ENCODE data around the gene ADCY7. TPM values are rescaled to one million over a fixed set of nuclear protein-coding genes. Genes with fewer than 3 reads are reported as not detected.
A peak's percentile ranks its signal among the peaks of the same experiment; 100 is the strongest.

Gene ADCY7
- total RNA-seq, 4 donors from 2014 or later: 12.7 to 23.5 (median 19.3) TPM

- peak; percentile 83 for ATAC-seq
- TF ChIP-seq POLR2A (IDR thresholded peaks at IDR 0.05) (no peak), POLR2AphosphoS5 (IDR thresholded peaks at IDR 0.05) (peak; percentile 48)
- Histone ChIP-seq H3K27ac (peak overlapping the region in 3 of 4 donors; percentile 31 to 61 (median 41)), H3K36me3 (no peaks in the 10 kb centered on the region), H3K4me1 (peaks cover 0 to 35% (median 7%) of the 10 kb centered on the region in 3 donors), H3K9me3 (no peaks in the 10 kb centered on the region), H3K27me3 (no peaks in the 10 kb centered on the region), H3K4me3 (no peak overlapping the region)
- WGBS, 2 donors (ENCODE audit: low coverage in 1 of 2): 58% methylated on average over 7 of the region's 23 CpGs; no CpG with 5 or more reads in 1 of the 2 donors
These were observed 6.8 kb upstream of the ADCY7 start for GRCh38 chr16:50259334-50260205.

GRCh38 chr16:50260206-50261159, 5.9 kb upstream of the ADCY7 start:
- Histone ChIP-seq H3K4me3 (no peak overlapping the region), H3K27me3 (no peaks in the 10 kb centered on the region), H3K27ac (no peak overlapping the region), H3K36me3 (no peaks in the 10 kb centered on the region), H3K9me3 (no peaks in the 10 kb centered on the region), H3K4me1 (peaks cover 0 to 37% (median 7%) of the 10 kb centered on the region in 3 donors)
- 100% methylated on average over 1 to 2 of the region's 9 CpGs for whole genome bisulfite sequencing, 2 donors (ENCODE audit: low coverage in 1 of 2)
- ATAC-seq: no peak
- no peak for TF ChIP-seq EP300 (IDR thresholded peaks at IDR 0.05)

- Histone ChIP-seq H3K4me1 (peaks cover 0 to 44% (median 12%) of the 10 kb centered on the region in 3 donors), H3K27ac (no peak overlapping the region), H3K9me3 (no peaks in the 10 kb centered on the region), H3K36me3 (no peaks in the 10 kb centered on the region), H3K27me3 (no peaks in the 10 kb centered on the region), H3K4me3 (no peak overlapping the region)
- no peak for ATAC-seq
- WGBS, 2 donors (ENCODE audit: low coverage in 1 of 2): 80 to 95% methylated on average over 4 to 7 of the region's 9 CpGs
- no peak for TF ChIP-seq POLR2A (IDR thresholded peaks at IDR 0.05)
- no peak for TF ChIP-seq EP300 (IDR thresholded peaks at IDR 0.05)
- TF ChIP-seq POLR2AphosphoS5 (IDR thresholded peaks at IDR 0.05): no peak
- no peak for TF ChIP-seq CTCF (IDR thresholded peaks at IDR 0.05)
These were observed 5.1 kb upstream of the ADCY7 start for GRCh38 chr16:50261160-50261706.

- Histone ChIP-seq H3K9me3 (no peaks in the 10 kb centered on the region), H3K4me1 (peaks cover 0 to 50% (median 12%) of the 10 kb centered on the region in 3 donors), H3K27me3 (no peaks in the 10 kb centered on the region), H3K4me3 (no peak overlapping the region), H3K27ac (no peak overlapping the region), H3K36me3 (no peaks in the 10 kb centered on the region)
- TF ChIP-seq EP300 (IDR thresholded peaks at IDR 0.05) (no peak), POLR2A (IDR thresholded peaks at IDR 0.05) (no peak), CTCF (IDR thresholded peaks at IDR 0.05) (no peak), POLR2AphosphoS5 (IDR thresholded peaks at IDR 0.05) (no peak)
- 30 to 33% methylated on average over 1 to 3 of the region's 11 CpGs for WGBS, 2 donors (ENCODE audit: low coverage in 1 of 2)
- ATAC-seq: no peak
These were observed 4.6 kb upstream of the ADCY7 start for GRCh38 chr16:50261707-50262235.

GRCh38 chr16:50263060-50263909, 3.1 kb upstream of the ADCY7 start:
- 65 to 73% methylated on average over 4 to 9 of the region's 16 CpGs for WGBS, 2 donors (ENCODE audit: low coverage in 1 of 2)
- no peak for ATAC-seq
- Histone ChIP-seq H3K4me1 (peaks cover 0 to 61% (median 12%) of the 10 kb centered on the region in 3 donors), H3K9me3 (no peaks in the 10 kb centered on the region), H3K27ac (no peak overlapping the region), H3K27me3 (no peaks in the 10 kb centered on the region), H3K4me3 (no peak overlapping the region), H3K36me3 (no peaks in the 10 kb centered on the region)
- TF ChIP-seq EP300 (IDR thresholded peaks at IDR 0.05) (no peak), CTCF (IDR thresholded peaks at IDR 0.05) (no peak), POLR2AphosphoS5 (IDR thresholded peaks at IDR 0.05) (no peak)

Measured in gastroesophageal sphincter (tissue), 4 donors.